OCI-LY1 (cell line): ENCODE data around the gene TLCD1.

Experiments
- CTCF ChIP-seq: fragments of 200-600 bp; sonication (generic), shearing (Covaris generic); IDR thresholded peaks from 2 replicates; pipeline ENCODE4 v1.5.1; 2017; ENCODE audit warnings: mild to moderate bottlenecking, antibody characterized with exemption, low read length, moderate library complexity, mixed read lengths
- EZH2 ChIP-seq: fragments of 200-600 bp; sonication (generic), shearing (Covaris generic); IDR thresholded peaks from 2 replicates; pipeline ENCODE4 v1.8.0; 2017; ENCODE audit warnings: borderline replicate concordance, mixed run types, mild to moderate bottlenecking, antibody characterized with exemption, low read length, moderate library complexity, mixed read lengths

- TF ChIP-seq CTCF (peak; percentile 93), EZH2 (no peak)
Measured at GRCh38 chr17:28763804-28764266, 37.8 kb upstream of the TLCD1 start.
